Activated CD8-positive, alpha-beta memory T cell treated with anti-CD3 and anti-CD28 coated beads, Interleukin-2, amount 50 U/mL, for 24 hours (primary cell): Measurements from ENCODE around the gene SLX9.

Experiments
- DNase-seq: peaks from one replicate; pipeline ENCODE4 v3.0.0-alpha.2; 2020; ENCODE audit errors: extremely low read depth

The SLX9 gene

DNA sequence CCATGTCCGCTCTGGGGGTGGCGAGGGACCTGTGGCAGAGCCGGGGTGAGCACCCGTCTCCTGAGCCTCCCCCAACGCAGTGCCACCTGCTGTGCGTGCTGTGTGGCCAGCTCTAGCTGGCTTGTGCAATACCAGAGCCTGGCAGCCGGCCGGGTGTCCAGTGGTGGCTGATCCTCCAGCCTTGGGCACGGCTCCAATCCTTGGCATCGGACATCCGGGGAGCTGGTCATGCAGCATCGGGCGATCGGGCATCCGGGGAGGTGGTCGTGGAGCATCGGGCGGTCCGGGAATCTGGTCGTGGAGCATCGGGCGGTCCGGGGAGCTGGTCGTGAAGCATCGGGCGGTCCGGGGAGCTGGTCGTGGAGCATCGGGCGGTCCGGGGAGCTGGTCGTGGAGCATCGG lies 8.1 kb downstream of the SLX9 start:
- no peak for DNase-seq

DNA sequence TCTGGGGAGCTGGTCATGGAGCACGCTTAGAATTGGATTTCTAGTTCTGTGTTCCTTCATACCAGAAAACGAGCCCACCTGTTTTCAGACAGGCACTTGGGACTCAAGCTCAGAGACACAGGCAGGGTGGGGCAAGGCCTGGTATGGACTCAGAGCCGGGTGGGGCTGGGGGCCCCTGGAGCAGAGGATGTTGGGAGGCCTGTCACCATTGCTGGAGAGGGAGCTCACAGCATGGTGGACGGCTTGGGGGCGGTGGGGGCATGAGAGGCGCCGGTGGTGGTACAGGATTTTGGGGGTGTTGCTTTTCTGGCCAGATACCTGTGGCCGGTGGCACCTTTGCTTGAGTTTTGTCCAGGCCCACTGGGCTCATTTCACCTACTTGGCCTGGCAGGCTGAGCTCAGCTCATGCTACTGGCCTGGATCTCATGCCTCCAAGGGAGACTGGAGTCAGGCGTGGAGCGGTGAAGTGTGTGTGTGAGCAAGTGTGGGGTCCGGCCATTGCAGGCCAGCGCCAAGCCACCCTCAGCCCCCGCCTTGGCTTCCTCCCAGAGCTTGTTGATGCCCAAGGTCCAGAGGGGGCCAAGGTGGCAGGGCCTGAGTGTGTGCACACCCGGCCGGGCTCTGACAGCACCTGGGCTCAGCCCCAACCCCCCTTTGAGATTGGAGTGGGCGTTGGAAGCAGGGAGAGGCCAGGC lies 8.7 kb downstream of the SLX9 start:
- no peak for DNase-seq

DNA sequence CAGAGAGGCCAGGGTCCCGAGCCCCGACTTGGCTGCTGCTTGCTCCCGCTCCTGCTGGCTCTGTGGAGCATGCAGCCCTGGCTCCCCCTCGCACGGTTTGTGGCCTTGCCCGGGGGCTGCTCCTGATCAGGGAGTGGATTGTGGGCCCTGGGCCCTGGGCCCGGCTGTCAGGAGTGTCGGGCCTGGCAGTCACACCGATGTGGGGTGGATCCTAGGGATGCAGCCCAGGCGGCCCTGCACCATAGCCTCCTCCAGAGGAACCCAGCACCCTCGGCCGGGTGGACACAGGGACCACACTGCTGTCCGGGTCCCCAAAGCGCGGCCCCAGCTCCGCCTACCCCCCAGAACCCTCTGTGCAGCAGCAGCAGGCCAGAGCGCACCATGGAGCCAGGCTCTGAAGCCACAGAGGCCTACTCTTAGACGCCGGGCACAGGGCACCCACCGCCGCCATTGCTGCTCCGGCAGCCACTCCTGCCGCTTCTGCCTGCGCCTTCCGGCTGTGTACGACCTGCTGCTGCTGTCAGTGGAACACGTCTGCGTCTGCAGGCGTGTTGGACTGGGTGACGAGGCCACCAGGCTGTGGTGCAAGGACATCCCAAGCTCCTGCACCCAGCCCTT lies 9.4 kb downstream of the SLX9 start:
- no peak for DNase-seq

DNA sequence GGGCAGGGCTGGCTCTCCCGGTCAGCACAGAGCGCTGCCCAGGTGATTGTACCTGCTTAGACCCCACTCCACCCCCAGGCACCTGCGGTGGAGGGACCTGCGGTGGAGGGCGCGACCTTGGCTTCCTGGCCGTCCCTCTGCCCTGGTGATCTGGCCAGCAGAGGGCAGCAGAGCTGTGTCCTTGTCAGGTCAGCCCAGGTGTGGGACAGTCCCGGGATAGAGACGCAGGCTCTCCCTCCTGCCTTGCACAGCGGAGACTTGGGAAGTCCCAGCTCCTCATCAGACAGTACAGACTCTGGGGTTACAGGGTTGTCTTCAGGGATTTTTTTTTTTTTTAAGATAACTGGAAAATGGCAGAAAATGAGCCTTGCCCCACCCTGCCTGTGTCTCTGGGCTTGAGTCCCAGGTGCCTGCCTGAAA lies 10.0 kb downstream of the SLX9 start:
- DNase-seq: peak; percentile 56

GRCh38 chr21:44950351-44950750 lies 10.5 kb downstream of the SLX9 start:
- DNase-seq: no peak

- no peak for DNase-seq
These were observed 11.5 kb downstream of the SLX9 start for GRCh38 chr21:44951186-44951915.

DNA sequence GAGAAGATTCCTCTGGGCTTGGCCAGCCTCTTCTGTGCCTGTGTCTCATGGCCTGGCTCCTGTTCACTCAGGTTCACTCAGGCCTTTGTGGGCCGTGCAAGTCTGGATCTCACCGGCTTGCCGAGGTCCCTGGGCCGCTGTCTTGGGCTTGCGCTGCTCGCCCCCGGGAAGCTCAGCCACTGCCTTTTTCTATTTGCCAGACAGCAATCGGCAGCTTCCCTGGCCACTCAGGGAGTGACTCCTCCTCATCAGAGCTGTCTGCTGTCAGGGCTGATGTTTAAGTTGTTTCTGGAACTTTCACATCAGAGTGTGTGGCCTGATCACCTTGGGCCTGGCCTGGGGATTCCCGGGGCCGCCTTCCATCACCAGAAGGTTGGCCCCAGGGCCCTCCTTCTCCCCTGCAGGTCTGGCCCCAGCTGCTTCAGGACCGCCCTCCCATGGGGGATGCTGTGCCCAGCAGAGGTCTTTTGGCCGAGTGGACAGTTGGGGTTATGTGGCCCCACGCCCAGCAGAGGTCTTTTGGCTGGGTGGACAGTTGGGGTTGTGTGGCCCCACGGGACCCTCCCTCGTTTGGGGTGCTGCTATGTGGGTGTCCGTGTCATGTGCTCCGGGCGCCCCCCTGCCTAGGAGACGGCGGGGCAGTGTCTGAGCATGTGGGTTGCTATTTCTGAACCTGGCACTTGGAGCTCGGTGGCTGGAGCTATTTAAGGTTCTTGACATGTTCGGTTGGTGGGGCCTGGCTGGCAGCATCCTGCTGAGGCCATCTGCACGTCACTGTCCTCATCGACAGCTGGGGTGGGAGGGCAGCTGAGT lies 12.5 kb downstream of the SLX9 start:
- DNase-seq: no peak

- DNase-seq: no peak
These were observed 13.2 kb downstream of the SLX9 start for GRCh38 chr21:44952929-44953627.

DNA sequence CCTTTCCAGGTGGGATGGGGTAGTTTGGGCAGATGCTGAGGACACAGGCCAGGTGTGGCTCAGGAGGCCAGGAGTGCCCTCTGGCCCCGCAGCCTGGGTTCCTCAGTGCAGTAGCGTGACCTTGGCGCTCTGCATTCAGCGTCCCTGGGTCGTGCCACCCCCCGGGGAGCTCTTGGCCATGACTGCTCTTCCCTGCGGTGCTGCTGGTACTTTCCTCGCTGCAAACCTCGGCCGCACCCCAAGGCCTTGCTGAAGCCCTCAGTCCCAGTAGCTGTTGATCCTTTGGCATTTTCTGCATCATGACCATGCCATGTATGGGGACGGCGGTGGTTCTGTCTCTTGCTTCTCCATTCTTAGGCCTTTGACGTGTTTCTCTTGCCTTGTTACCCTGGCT lies 13.8 kb downstream of the SLX9 start:
- DNase-seq: no peak

DNA sequence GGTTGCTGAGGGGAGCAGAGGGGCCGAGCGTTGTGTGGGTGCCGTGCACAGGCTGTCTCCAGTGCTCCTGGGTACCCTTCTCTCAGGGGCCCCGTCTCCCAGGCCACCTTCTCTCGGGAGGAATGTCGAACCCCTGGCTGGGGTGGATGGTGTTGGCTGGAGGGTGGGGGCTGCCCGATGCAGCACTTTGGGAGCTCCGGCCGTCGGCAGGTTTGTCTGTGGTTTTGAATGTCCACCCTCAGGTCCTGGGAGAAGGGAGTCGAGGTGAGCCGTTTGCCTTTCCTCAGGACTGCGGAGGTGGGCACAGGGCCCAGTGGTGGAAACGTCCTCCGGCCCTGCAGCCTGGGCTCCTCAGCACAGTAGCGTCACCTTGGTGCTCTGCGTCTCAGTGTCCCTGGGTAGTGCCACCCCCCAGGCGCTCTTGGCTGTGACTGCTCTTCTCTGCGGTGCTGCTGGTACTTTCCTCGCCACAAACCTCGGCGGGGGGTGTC lies 14.5 kb downstream of the SLX9 start:
- no peak for DNase-seq

- DNase-seq: no peak
These were observed 15.4 kb downstream of the SLX9 start for GRCh38 chr21:44955141-44955797.

- DNase-seq: no peak
These were observed 16.0 kb downstream of the SLX9 start for GRCh38 chr21:44955798-44956175.

DNA sequence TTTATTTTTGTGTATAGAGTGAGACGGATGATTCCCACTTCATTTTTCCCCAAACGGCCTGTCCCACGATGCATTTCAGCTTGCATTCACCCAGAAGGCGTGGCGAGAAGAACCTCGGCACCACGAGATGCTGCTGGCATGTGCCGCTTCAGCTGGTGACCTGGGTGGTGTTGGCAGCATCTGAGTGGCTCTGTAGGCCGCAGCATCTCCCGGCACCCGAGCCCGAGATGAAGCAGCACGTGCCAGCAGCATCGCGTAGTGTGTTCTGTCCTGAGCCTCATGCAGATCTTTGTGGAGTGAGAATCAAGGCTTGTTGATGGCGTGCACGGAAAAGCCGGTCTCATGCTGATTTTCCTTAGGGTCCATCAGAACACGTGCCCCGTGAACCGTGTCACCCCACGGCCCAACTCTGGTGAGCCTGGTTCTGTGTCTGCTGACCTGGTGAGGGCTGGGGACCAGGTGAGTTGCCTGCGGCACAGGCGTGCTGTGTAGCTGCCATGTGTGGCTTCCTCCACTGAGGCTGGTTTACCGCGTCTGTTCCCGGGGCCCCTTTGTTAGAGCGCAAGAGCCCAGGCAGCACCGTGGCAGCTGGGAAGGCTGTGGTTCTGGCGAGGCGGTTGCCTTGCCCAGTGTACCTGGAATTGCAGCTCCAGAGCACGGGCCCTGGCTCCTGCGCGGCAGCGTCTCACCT lies 16.7 kb downstream of the SLX9 start:
- no peak for DNase-seq

GRCh38 chr21:44957047-44957831 lies 17.4 kb downstream of the SLX9 start:
- DNase-seq: no peak

- no peak for DNase-seq
These were observed 18.1 kb downstream of the SLX9 start for GRCh38 chr21:44957901-44958451.

GRCh38 chr21:44958471-44959191 lies 18.8 kb downstream of the SLX9 start:
- no peak for DNase-seq

DNA sequence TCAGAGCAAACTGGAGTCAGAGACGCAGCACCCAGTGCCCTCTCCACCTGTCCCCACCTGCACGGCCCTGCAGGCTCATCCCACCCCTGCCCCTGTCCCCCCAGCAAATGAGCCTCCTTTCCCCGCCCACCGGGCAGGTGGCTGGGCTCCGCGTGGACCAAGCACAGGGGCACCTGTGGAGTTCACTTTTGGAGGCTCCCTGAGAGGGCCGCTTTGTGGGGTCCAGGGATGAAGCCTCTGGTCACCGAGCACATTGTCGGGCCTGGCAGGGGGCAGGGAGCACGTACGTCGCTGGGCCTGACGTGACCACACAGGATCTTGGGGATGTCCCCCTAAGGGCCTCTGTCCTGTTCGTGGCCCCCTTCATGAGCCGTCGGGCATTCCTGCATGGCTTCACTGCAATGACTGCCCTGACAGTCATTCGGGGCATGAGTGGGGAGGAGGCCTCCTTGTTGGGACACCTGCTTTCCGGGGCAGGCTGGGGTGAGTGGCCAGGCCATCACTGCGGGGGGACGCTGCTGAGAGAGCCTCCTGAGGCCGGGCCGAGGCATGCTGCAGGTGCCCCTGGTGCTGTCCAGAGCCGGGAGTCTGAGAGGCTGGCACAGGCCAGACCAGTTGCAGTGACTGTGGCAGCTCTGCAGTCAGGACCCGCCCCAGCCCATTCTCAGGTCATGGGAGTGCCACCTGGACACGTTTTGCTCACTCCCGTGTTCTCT lies 19.7 kb downstream of the SLX9 start:
- DNase-seq: no peak
